ENCODE data around the gene BIRC2.

DNA sequence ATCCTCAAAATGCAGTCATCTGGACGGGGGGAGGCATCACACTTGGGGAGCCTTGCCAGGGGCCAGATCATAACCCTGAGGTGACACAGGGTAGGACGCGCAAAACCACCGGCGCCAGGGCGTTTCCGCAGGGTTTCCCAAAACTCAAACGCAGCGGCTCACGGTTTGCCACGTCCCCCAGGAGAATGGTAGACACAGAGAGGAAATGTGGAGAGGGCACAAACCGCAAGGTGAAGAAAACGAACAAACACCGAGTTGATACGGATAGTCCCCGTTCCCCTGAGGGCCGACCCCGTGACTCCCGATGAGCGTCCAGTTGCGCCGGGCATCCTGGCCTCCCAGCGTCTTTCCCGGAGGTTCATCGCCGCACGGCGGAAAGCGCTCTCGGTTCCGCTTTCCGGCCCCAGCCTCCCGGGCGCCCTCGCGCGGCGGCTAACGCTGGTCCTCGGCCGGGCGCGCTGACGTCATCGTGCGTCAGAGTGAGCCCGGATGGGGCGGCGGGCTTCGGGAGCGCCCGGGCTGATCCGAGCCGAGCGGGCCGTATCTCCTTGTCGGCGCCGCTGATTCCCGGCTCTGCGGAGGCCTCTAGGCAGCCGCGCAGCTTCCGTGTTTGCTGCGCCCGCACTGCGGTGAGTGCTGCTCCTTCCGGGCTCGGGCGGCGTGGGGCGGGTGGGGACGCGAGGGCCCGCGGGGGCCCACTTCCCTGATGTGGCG, at the start of gene BIRC2:
- no peak for TF ChIP-seq SALL2 (tag by site-specific recombination; IDR thresholded peaks at IDR 0.05; ENCODE audit: borderline replicate concordance)
- TF ChIP-seq, protein P1, sequence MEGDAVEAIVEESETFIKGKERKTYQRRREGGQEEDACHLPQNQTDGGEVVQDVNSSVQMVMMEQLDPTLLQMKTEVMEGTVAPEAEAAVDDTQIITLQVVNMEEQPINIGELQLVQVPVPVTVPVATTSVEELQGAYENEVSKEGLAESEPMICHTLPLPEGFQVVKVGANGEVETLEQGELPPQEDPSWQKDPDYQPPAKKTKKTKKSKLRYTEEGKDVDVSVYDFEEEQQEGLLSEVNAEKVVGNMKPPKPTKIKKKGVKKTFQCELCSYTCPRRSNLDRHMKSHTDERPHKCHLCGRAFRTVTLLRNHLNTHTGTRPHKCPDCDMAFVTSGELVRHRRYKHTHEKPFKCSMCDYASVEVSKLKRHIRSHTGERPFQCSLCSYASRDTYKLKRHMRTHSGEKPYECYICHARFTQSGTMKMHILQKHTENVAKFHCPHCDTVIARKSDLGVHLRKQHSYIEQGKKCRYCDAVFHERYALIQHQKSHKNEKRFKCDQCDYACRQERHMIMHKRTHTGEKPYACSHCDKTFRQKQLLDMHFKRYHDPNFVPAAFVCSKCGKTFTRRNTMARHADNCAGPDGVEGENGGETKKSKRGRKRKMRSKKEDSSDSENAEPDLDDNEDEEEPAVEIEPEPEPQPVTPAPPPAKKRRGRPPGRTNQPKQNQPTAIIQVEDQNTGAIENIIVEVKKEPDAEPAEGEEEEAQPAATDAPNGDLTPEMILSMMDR (tag by site-specific recombination; IDR thresholded peaks at IDR 0.05) = peak; percentile 91
- TF ChIP-seq ZNF174 (tag by site-specific recombination; IDR thresholded peaks at IDR 0.05) = no peak
- TF ChIP-seq ZNF76 (tag by site-specific recombination; IDR thresholded peaks at IDR 0.05; ENCODE audit: borderline replicate concordance, low read depth) = peak; percentile 71; the same call in 1 of the 2 replicates
- TF ChIP-seq GLI4 (tag by site-specific recombination; IDR thresholded peaks at IDR 0.05) = no peak
- TF ChIP-seq, protein P2, sequence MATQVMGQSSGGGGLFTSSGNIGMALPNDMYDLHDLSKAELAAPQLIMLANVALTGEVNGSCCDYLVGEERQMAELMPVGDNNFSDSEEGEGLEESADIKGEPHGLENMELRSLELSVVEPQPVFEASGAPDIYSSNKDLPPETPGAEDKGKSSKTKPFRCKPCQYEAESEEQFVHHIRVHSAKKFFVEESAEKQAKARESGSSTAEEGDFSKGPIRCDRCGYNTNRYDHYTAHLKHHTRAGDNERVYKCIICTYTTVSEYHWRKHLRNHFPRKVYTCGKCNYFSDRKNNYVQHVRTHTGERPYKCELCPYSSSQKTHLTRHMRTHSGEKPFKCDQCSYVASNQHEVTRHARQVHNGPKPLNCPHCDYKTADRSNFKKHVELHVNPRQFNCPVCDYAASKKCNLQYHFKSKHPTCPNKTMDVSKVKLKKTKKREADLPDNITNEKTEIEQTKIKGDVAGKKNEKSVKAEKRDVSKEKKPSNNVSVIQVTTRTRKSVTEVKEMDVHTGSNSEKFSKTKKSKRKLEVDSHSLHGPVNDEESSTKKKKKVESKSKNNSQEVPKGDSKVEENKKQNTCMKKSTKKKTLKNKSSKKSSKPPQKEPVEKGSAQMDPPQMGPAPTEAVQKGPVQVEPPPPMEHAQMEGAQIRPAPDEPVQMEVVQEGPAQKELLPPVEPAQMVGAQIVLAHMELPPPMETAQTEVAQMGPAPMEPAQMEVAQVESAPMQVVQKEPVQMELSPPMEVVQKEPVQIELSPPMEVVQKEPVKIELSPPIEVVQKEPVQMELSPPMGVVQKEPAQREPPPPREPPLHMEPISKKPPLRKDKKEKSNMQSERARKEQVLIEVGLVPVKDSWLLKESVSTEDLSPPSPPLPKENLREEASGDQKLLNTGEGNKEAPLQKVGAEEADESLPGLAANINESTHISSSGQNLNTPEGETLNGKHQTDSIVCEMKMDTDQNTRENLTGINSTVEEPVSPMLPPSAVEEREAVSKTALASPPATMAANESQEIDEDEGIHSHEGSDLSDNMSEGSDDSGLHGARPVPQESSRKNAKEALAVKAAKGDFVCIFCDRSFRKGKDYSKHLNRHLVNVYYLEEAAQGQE (tag by site-specific recombination; IDR thresholded peaks at IDR 0.05) = no peak
- no peak for TF ChIP-seq ZNF521 (tag by site-specific recombination; IDR thresholded peaks at IDR 0.05)
- TF ChIP-seq, protein P3, sequence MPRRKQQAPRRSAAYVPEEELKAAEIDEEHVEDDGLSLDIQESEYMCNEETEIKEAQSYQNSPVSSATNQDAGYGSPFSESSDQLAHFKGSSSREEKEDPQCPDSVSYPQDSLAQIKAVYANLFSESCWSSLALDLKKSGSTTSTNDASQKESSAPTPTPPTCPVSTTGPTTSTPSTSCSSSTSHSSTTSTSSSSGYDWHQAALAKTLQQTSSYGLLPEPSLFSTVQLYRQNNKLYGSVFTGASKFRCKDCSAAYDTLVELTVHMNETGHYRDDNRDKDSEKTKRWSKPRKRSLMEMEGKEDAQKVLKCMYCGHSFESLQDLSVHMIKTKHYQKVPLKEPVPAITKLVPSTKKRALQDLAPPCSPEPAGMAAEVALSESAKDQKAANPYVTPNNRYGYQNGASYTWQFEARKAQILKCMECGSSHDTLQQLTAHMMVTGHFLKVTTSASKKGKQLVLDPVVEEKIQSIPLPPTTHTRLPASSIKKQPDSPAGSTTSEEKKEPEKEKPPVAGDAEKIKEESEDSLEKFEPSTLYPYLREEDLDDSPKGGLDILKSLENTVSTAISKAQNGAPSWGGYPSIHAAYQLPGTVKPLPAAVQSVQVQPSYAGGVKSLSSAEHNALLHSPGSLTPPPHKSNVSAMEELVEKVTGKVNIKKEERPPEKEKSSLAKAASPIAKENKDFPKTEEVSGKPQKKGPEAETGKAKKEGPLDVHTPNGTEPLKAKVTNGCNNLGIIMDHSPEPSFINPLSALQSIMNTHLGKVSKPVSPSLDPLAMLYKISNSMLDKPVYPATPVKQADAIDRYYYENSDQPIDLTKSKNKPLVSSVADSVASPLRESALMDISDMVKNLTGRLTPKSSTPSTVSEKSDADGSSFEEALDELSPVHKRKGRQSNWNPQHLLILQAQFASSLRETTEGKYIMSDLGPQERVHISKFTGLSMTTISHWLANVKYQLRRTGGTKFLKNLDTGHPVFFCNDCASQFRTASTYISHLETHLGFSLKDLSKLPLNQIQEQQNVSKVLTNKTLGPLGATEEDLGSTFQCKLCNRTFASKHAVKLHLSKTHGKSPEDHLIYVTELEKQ (tag by site-specific recombination; IDR thresholded peaks at IDR 0.05; ENCODE audit: borderline replicate concordance) = no peak
- TF ChIP-seq, protein P4, sequence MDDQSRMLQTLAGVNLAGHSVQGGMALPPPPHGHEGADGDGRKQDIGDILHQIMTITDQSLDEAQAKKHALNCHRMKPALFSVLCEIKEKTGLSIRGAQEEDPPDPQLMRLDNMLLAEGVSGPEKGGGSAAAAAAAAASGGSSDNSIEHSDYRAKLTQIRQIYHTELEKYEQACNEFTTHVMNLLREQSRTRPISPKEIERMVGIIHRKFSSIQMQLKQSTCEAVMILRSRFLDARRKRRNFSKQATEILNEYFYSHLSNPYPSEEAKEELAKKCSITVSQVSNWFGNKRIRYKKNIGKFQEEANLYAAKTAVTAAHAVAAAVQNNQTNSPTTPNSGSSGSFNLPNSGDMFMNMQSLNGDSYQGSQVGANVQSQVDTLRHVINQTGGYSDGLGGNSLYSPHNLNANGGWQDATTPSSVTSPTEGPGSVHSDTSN (CRISPR knock-in tag; IDR thresholded peaks at IDR 0.05) = no peak
- TF ChIP-seq, protein P5, sequence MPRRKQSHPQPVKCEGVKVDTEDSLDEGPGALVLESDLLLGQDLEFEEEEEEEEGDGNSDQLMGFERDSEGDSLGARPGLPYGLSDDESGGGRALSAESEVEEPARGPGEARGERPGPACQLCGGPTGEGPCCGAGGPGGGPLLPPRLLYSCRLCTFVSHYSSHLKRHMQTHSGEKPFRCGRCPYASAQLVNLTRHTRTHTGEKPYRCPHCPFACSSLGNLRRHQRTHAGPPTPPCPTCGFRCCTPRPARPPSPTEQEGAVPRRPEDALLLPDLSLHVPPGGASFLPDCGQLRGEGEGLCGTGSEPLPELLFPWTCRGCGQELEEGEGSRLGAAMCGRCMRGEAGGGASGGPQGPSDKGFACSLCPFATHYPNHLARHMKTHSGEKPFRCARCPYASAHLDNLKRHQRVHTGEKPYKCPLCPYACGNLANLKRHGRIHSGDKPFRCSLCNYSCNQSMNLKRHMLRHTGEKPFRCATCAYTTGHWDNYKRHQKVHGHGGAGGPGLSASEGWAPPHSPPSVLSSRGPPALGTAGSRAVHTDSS (tag by site-specific recombination; IDR thresholded peaks at IDR 0.05) = no peak
- TF ChIP-seq ZNF274 (IDR thresholded peaks at IDR 0.05; ENCODE audit: low read length) = no peak
- no peak for TF ChIP-seq ZNF274 (tag by site-specific recombination; IDR thresholded peaks at IDR 0.05; ENCODE audit: borderline replicate concordance)
- no peak for TF ChIP-seq ZNF768 (tag by site-specific recombination; IDR thresholded peaks at IDR 0.05)
